ENCODE results near the gene PSMD3. TPM values are rescaled to one million over a fixed set of nuclear protein-coding genes. Genes with fewer than 3 reads are reported as not detected.

PSMD3 gene
- total RNA-seq, 2 experiments from 2014 or later = 106 to 138 TPM

GRCh38 chr17:40034426-40035161 is 54.0 kb downstream of the PSMD3 start:
- Mint-ChIP-seq H3K36me3 (peaks cover 8% of the 10 kb centered on the region), H3K9me3 (ENCODE audit: low read depth) (no peaks in the 10 kb centered on the region), H3K27me3 (no peaks in the 10 kb centered on the region), H3K4me1 (no peaks in the 10 kb centered on the region), H3K4me3 (no peak overlapping the region), H3K27ac (no peak overlapping the region)
- ATAC-seq (no peak), DNase-seq (no peak)
- CTCF ChIA-PET = interaction anchor here (1.3 to 3.6 kb wide), 3 partner anchors 7 to 78 kb away, joined by 3 to 23 read pairs (median 6); no protein-coding TSS in a partner anchor

- Mint-ChIP-seq H3K36me3 (peaks cover 6% of the 10 kb centered on the region), H3K4me1 (no peaks in the 10 kb centered on the region), H3K27me3 (no peaks in the 10 kb centered on the region), H3K27ac (no peak overlapping the region), H3K4me3 (no peak overlapping the region), H3K9me3 (ENCODE audit: low read depth) (no peaks in the 10 kb centered on the region)
- ATAC-seq = no peak
- no peak for DNase-seq
- CTCF ChIA-PET = interaction anchor here (1.3 to 3.6 kb wide), 3 partner anchors 8 to 78 kb away, joined by 3 to 23 read pairs (median 6); no protein-coding TSS in a partner anchor
Observed at GRCh38 chr17:40035162-40035559, 54.6 kb downstream of the PSMD3 start.

DNA sequence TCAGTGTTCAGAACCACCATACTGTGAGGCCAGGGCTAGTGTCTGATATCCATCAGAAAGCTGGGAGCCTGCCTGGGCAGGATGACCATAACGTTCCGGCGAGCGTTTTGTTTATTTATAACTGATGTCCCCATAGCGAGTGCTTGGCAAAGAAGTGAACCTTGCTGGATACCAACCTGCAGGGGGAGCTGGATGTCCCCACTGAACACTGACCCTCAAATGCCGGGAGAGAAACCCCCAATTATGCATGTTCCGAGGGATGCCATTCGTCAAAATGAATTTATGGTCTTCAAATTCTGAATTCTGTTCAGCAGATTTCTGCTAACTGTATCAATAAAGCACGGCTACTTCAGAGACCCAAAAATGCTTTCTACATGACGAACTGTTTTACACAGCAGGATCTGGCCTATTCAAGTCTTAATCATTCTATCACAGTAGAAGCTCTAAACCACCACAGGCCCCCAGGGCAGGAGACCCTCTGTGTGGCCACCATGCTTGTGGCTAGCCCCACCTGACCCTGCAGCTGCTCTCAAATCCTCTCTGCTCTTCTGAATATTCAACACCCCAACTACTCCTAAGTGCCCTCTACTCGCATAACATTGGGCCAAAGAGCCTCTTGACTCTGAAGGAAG is 58.4 kb downstream of the PSMD3 start:
- H3K9me3 Mint-ChIP-seq (ENCODE audit: low read depth) = no peaks in the 10 kb centered on the region
- CTCF ChIA-PET = interaction anchor here (0.8 to 2.4 kb wide), 8 partner anchors 12 to 129 kb away, joined by 3 to 18 read pairs (median 3); no protein-coding TSS in a partner anchor

GRCh38 chr17:40041196-40041595 is 60.6 kb downstream of the PSMD3 start:
- Mint-ChIP-seq H3K4me1 (no peaks in the 10 kb centered on the region), H3K27me3 (no peaks in the 10 kb centered on the region), H3K36me3 (no peaks in the 10 kb centered on the region), H3K4me3 (no peak overlapping the region), H3K27ac (no peak overlapping the region), H3K9me3 (ENCODE audit: low read depth) (no peaks in the 10 kb centered on the region)
- ATAC-seq = no peak
- CTCF ChIA-PET = interaction anchor here (0.6 to 1.4 kb wide), 5 partner anchors 14 to 45 kb away, joined by 3 to 5 read pairs (median 4); partner anchors contain the start of gene CSF3
- no peak for DNase-seq

More for the DNA sequence above, 58.4 kb downstream of the PSMD3 start:
- DNase-seq = no peak
- H3K27me3 Mint-ChIP-seq = no peaks in the 10 kb centered on the region
- H3K4me1 Mint-ChIP-seq = no peaks in the 10 kb centered on the region
- ATAC-seq = no peak
- H3K36me3 Mint-ChIP-seq = no peaks in the 10 kb centered on the region
- no peak overlapping the region for H3K27ac Mint-ChIP-seq
- no peak overlapping the region for H3K4me3 Mint-ChIP-seq

Small RNAs within 50 kb of the gene (microRNA-seq; reads per million reads assigned to microRNA genes)
- not detected for gene MIR6884

Other genes starting within 250 kb of the PSMD3 start
- gene GRB7, start 242.9 kb upstream of the PSMD3 start, total RNA-seq = under 1 TPM in 1 of 2 experiments, not detected in 1; 0.19 TPM
- gene IKZF3, start 116.5 kb upstream of the PSMD3 start, total RNA-seq = 100 to 1,000 TPM in 1 of 2 experiments, 10 to 100 TPM in 1; 70.8 to 119 TPM
- under 1 TPM in 1 of 2 experiments, not detected in 1; 0.19 TPM for gene ZPBP2, start 112.6 kb upstream of the PSMD3 start, total RNA-seq
- 10 to 100 TPM; 37.8 to 51.0 TPM for gene GSDMB, start 62.2 kb upstream of the PSMD3 start, total RNA-seq
- gene ORMDL3, start 53.2 kb upstream of the PSMD3 start, total RNA-seq = 100 to 1,000 TPM; 111 to 131 TPM
- gene LRRC3C, start 53.1 kb upstream of the PSMD3 start, total RNA-seq = not detected
- gene GSDMA, start 17.8 kb upstream of the PSMD3 start, total RNA-seq = not detected
- not detected for gene CSF3, start 34.6 kb downstream of the PSMD3 start, total RNA-seq
- gene MED24, start 73.6 kb downstream of the PSMD3 start, total RNA-seq = 100 to 1,000 TPM in 1 of 2 experiments, 10 to 100 TPM in 1; 98.0 to 107 TPM
- 1 to 10 TPM; 5.9 to 8.3 TPM for gene THRA, start 82.2 kb downstream of the PSMD3 start, total RNA-seq
- gene NR1D1, start 119.8 kb downstream of the PSMD3 start, total RNA-seq = 1 to 10 TPM; 3.3 to 4.8 TPM
- gene MSL1, start 141.2 kb downstream of the PSMD3 start, total RNA-seq = 10 to 100 TPM; 91.4 to 94.7 TPM
- gene CASC3, start 159.7 kb downstream of the PSMD3 start, total RNA-seq = 10 to 100 TPM; 89.8 to 90.5 TPM
- gene RAPGEFL1, start 196.7 kb downstream of the PSMD3 start, total RNA-seq = 1 to 10 TPM; 4.4 to 4.6 TPM
- gene WIPF2, start 238.5 kb downstream of the PSMD3 start, total RNA-seq = 10 to 100 TPM; 24.1 to 26.1 TPM